Effector memory CD8-positive, alpha-beta T cell (primary cell): ENCODE data around the gene UFD1.
"Not testable (repeated sequence)": the region's sequence is repeated elsewhere in the genome, so short reads cannot be mapped to it uniquely, and the experiment has no call there.

Source experiments
- ATAC-seq: fragments of 150-1000 bp; cut with Tn5 transposase; replicated peaks from 2 replicates; pipeline ENCODE4 v1.10.0; 2021; ENCODE audit warnings: mild to moderate bottlenecking, moderate library complexity
- DNase-seq, 3 experiments: peaks; one replicate each; pipeline ENCODE4 v3.0.0; 2021
- H3K27ac Mint-ChIP-seq, 2 donors: one replicate each; pipeline ENCODE4 v1.8.0; 2022; ENCODE audit warnings: mild to moderate bottlenecking in 2 of 2, mixed read lengths in 2 of 2, moderate library complexity in 2 of 2
- H3K27me3 Mint-ChIP-seq, 2 donors: one replicate each; pipeline ENCODE4 v1.8.0; 2022; ENCODE audit warnings: mixed read lengths in 2 of 2
- H3K36me3 Mint-ChIP-seq: one replicate; pipeline ENCODE4 v1.8.0; 2022; ENCODE audit warnings: mild to moderate bottlenecking, moderate library complexity, mixed read lengths; ENCODE audit not compliant: insufficient read depth
- H3K4me1 Mint-ChIP-seq, 2 donors: one replicate each; pipeline ENCODE4 v1.8.0; 2022; ENCODE audit warnings: low read depth in 2 of 2, mixed read lengths in 2 of 2
- H3K4me3 Mint-ChIP-seq, 2 donors: one replicate each; pipeline ENCODE4 v1.8.0; 2022; ENCODE audit warnings: mild to moderate bottlenecking in 2 of 2, mixed read lengths in 2 of 2, moderate library complexity in 2 of 2
- H3K9me3 Mint-ChIP-seq, 2 donors: one replicate each; pipeline ENCODE4 v1.8.0; 2022; ENCODE audit warnings: mixed read lengths in 2 of 2

Gene UFD1

DNA sequence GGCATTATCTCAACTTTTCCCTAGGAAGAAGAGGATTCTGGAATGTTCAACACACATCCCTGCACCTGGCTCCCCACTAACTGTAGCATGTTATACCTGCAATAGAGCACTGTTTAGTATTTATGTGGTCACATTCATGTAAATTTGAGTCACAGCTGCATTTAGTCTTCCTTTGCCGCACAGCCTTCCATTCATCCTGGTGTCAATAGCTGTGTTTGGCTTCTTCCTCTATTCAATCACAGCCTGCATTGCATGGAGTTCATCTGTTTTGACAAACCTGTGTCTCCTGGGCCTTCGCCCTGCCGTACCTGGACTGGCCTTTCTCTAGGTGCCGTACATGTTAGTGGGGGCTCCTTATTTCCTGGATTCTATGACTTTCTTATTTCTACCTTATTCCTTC is 27.4 kb downstream of the UFD1 start:
- ATAC-seq (no peak), DNase-seq (no peak)
- no peaks in the 10 kb centered on the region for H3K9me3 Mint-ChIP-seq
- H3K27me3 Mint-ChIP-seq, result no peaks in the 10 kb centered on the region
- H3K27ac Mint-ChIP-seq, result no peak overlapping the region
- H3K4me1 Mint-ChIP-seq, result peaks cover 10 to 14% of the 10 kb centered on the region in 2 donors
- H3K4me3 Mint-ChIP-seq, result no peak overlapping the region
- H3K36me3 Mint-ChIP-seq, result peaks cover 51% of the 10 kb centered on the region

DNA sequence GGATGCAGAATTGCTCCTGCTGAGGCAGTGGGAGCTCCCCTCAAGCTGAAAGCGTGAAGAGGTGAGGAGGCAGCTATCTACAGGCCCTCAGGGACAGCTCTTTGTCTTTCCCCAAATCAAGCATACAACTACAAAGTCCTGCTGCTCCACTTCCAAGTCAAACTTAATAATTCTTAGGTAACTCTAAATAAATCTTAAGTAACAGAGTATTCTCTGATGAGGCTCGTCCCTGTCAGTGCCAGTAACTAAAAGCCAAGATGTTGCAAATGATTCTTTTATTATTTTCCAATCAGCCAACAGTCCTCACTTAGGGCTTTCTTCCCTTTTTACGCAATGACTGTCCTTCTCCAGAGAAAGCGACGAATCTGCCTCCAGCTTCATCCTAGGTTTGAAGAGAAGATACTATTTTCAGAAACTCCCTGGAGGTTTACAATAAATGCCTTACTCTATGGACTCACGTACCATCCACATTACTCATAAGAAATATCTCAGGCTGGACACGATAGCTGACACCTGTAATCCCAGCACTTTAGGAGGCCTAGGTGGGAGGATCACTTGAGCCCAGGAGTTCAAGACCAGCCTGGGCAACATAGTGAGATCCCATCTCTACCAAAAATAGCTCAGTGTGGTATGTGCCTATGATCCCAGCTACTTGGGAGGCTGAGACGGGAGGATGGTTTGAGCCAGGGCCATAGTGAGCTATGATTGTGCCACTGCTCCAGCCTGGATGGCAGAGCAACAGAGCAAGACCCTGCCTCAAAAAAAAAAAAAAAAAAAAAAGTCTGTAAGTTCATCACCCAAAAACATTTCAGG is 28.4 kb downstream of the UFD1 start:
- no peak for ATAC-seq
- no peak overlapping the region for H3K27ac Mint-ChIP-seq

DNA sequence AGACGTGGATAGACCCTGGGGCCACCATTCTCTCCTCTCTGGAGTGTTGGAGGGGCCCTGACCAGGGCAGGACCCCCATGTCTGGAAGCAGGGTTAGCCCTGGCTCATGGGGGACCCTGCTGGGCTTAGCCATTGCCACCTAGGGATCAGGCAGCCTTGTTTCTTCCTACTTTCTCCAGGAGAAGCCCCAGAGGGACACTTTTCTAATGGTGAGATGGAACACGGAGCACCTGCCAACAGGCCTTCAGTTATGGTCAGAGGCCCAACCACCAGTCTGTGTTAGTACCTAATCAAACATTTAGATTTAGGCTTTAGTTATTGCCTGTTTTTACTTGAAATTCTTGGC is 29.6 kb downstream of the UFD1 start:
- DNase-seq, result no peak
- H3K36me3 Mint-ChIP-seq, result peaks cover 41% of the 10 kb centered on the region

More for the DNA sequence above, 28.4 kb downstream of the UFD1 start:
- no peak overlapping the region for H3K4me3 Mint-ChIP-seq
- H3K4me1 Mint-ChIP-seq, result peaks cover 16 to 20% of the 10 kb centered on the region in 2 donors
- H3K27me3 Mint-ChIP-seq, result no peaks in the 10 kb centered on the region
- peaks cover 49% of the 10 kb centered on the region for H3K36me3 Mint-ChIP-seq
- no peaks in the 10 kb centered on the region for H3K9me3 Mint-ChIP-seq
- no peak for DNase-seq

GRCh38 chr22:19448739-19449421 is 30.1 kb downstream of the UFD1 start:
- no peaks in the 10 kb centered on the region for H3K27me3 Mint-ChIP-seq
- H3K36me3 Mint-ChIP-seq, result peaks cover 38% of the 10 kb centered on the region
- ATAC-seq (no peak), DNase-seq (no peak)
- peaks cover 26 to 27% of the 10 kb centered on the region in 2 donors for H3K4me1 Mint-ChIP-seq
- H3K27ac Mint-ChIP-seq, result peak overlapping the region in 1 of 2 donors; percentile 84
- H3K4me3 Mint-ChIP-seq, result peak overlapping the region; percentile 80 to 85
- H3K9me3 Mint-ChIP-seq, result no peaks in the 10 kb centered on the region

More for the DNA sequence above, 29.6 kb downstream of the UFD1 start:
- H3K27me3 Mint-ChIP-seq, result no peaks in the 10 kb centered on the region
- ATAC-seq, result no peak
- peaks cover 21 to 24% of the 10 kb centered on the region in 2 donors for H3K4me1 Mint-ChIP-seq
- no peak overlapping the region for H3K4me3 Mint-ChIP-seq
- no peaks in the 10 kb centered on the region for H3K9me3 Mint-ChIP-seq
- no peak overlapping the region for H3K27ac Mint-ChIP-seq

GRCh38 chr22:19448076-19448607 is 30.9 kb downstream of the UFD1 start:
- Mint-ChIP-seq H3K27me3 (no peaks in the 10 kb centered on the region), H3K9me3 (no peaks in the 10 kb centered on the region), H3K4me3 (peak overlapping the region; percentile 80 to 85), H3K4me1 (peaks cover 27 to 28% of the 10 kb centered on the region in 2 donors), H3K36me3 (peaks cover 31% of the 10 kb centered on the region), H3K27ac (peak overlapping the region; percentile 84 to 91)
- DNase-seq (peak in 2 of 3 experiments; percentile 22), ATAC-seq (peak; percentile 32)

DNA sequence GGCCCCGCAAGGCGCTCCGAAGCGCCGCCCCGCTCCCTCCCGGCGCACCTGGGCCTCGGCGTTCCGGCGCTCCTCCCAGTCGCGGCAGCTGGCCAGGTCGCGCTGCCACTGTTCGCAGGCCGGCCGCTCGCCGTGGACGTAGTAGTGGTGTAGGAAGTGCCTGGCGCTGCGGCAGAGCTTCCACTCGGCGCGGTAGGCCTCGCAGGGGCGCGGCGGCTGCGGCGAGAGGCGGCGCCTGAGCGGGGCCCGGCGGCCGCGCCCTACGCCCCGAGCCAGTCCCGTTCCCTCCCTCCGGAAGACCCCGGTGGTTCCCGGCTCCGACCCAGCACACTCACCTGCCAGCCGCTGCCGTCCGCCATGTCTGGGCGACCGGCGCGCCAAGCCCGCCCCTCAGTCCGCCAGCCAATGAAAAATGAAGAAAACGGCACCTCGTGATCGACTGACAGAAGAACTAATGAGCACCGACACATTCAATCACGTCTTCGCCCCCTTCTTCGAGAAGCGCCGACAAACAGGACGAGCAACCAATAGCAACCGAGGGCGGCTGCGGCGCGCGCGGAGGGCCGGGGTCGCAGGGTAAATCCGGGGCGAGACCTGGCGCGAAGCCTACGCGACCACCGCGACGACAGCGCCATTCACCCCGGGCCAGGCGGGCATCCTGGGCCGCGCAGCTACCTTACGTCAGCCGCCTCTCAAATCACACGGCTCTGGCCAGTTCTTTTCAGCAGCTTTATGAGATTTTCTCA is 31.5 kb downstream of the UFD1 start, which contains the start of gene C22orf39:
Gene C22orf39 (minus strand): TSS at position 382 of the 746 bp plus-strand sequence. CDS start 23 bp downstream, at position 359.
- Mint-ChIP-seq H3K27ac (peak within 1 kb of the TSS; percentile 84 to 91), H3K27me3 (no peaks in the 10 kb centered on the region), H3K9me3 (no peaks in the 10 kb centered on the region), H3K36me3 (peaks cover 31% of the 10 kb centered on the region), H3K4me1 (peaks cover 29 to 33% of the 10 kb centered on the region in 2 donors), H3K4me3 (peak within 1 kb of the TSS; percentile 80 to 85)
- ATAC-seq, result peak; percentile 88
- peak; percentile 82 to 84 (median 84) for DNase-seq

DNA sequence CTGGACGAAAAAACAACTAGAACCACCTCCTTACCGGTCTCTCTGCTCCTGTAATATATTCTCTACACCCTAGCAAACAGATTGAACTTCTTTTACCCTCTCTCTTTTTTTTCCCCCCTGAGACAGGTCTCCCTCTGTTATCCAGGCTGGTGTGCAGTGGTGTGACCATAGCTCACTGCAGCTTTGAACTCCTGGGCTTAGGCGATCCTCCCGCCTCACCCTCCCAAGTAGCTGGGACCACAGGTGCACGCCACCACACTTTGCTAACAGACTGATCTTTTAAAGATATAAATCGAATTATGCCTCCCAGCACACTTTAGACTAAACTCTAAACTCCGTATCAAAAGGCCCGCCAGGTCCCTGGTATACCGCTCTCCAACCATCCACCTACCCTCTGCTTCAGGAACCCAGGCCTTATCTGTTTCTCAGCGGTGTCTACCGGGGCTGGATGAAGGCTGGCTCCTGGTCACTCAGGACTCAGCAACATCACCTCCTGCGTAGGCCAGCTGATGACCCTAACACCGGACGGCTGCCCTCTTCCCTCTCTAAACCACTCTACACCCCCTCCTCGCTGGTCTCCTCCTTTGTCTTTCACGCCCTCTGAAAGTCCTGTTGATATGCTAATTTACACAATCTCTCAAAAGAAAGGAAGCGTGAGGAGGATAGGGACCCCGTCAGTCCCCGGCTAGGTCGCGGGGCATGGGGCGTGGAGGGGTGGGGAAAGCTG is 32.2 kb downstream of the UFD1 start:
- Mint-ChIP-seq H3K27me3 (no peaks in the 10 kb centered on the region), H3K36me3 (peaks cover 32% of the 10 kb centered on the region), H3K4me1 (peaks cover 33 to 39% of the 10 kb centered on the region in 2 donors), H3K9me3 (no peaks in the 10 kb centered on the region), H3K4me3 (peak overlapping the region; percentile 80 to 85), H3K27ac (peak overlapping the region; percentile 84 to 91)
- no peak for DNase-seq
- no peak for ATAC-seq

DNA sequence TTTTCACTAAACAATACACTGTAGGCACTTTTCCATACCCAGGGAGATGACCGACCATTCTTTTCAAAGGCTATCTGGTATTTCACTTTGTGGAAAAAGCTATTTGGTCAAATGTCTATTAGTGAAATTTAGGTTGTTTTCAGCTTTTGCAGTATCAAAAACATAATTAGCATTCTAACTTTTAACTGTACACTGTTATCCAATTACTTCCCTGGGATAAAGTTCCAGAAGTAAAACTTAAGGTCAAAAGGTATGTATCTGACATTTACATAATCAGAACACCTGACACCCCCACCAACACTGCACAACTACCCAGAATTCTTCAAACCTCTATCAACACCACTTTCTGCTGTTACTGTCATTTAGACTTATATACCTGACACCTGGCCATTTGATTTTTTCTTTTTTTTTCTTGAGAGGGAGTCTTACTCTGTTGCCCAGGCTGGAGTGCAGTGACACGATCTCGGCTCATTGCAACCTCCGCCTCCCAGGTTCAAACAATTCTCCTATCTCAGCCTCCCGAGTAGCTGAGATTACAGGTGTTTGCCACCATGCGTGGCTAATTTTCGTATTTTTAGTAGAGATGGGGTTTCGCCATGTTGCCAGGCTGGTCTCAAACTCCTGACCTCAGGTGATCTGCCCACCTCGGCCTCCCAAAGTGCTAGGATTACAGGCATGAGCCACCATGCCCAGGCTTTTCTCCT is 33.6 kb downstream of the UFD1 start:
- peaks cover 33 to 40% of the 10 kb centered on the region in 2 donors for H3K4me1 Mint-ChIP-seq
- H3K27me3 Mint-ChIP-seq, H3K27ac Mint-ChIP-seq, ATAC-seq, DNase-seq, H3K9me3 Mint-ChIP-seq: not testable (repeated sequence)
- peaks cover 34% of the 10 kb centered on the region for H3K36me3 Mint-ChIP-seq
- H3K4me3 Mint-ChIP-seq, result peak overlapping the region in 1 of 2 donors; percentile 38

- Mint-ChIP-seq H3K27me3 (no peaks in the 10 kb centered on the region), H3K4me3 (no peak overlapping the region), H3K4me1 (peaks cover 33 to 40% of the 10 kb centered on the region in 2 donors), H3K27ac (peak overlapping the region in 1 of 2 donors; percentile 15), H3K9me3 (no peaks in the 10 kb centered on the region), H3K36me3 (peaks cover 32% of the 10 kb centered on the region)
- no peak for ATAC-seq
- no peak for DNase-seq
These were observed 35.3 kb downstream of the UFD1 start for GRCh38 chr22:19443544-19444211.

- peak overlapping the region in 1 of 2 donors; percentile 67 for H3K27ac Mint-ChIP-seq
- H3K9me3 Mint-ChIP-seq, result no peaks in the 10 kb centered on the region
- H3K4me1 Mint-ChIP-seq, result peaks cover 27 to 36% of the 10 kb centered on the region in 2 donors
- ATAC-seq, result no peak
- peaks cover 26% of the 10 kb centered on the region for H3K36me3 Mint-ChIP-seq
- no peak for DNase-seq
- H3K27me3 Mint-ChIP-seq, result no peaks in the 10 kb centered on the region
- H3K4me3 Mint-ChIP-seq, result peak overlapping the region in 1 of 2 donors; percentile 12
These were observed 36.8 kb downstream of the UFD1 start for GRCh38 chr22:19442166-19442565.

DNA sequence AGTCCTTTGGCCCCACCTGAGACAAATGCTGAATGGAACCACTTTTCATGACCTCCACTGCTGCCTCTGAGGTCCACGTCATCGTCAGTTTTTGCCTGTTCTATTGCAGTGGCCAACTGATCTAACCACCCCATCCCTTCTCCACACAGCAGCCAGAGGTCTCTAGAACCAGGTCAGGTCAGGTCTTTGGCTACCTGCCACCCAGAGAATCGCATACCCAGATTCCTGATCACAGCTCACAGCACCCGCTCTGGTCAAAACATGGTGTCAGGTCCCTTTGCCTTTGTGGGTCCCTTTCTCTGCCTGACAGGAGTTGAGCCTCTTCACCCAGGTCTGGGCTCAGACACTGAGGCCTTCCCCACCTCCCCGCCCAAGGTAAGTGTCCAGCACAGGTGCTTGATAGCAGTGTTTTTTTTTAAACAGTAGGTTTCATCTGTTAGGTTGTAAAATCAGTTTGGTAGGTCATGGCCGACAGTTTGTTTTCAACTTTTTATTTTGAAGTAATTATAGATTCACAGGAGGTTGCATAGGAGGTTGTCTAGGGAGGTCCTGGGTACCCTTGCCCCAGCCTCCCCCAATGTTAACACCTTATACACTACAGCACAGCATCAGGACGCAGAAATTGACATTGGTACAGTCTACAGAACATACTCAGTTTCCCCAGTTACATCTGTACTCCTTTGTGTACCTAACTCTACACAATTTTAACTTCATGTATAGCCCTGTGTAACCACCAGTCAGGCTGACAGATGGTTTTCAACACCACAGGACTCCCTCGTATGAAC is 38.4 kb downstream of the UFD1 start:
- no peak for DNase-seq
- Mint-ChIP-seq H3K9me3 (no peaks in the 10 kb centered on the region), H3K4me1 (peaks cover 17 to 26% of the 10 kb centered on the region in 2 donors), H3K36me3 (peaks cover 29% of the 10 kb centered on the region), H3K27ac (peak overlapping the region; percentile 29 to 45), H3K4me3 (no peak overlapping the region), H3K27me3 (no peaks in the 10 kb centered on the region)
- ATAC-seq, result no peak
